Measurements from ENCODE around the gene IGFALS.

Gene IGFALS

GRCh38 chr16:1793578-1794220 is at the start of gene IGFALS:
Gene IGFALS, minus strand, starts transcription at chr16:1793705. Its CDS starts 53 bp downstream, at chr16:1793652.
- H3K4me3 ChIP-seq (ENCODE audit: low read depth, low read length) = no peak within 1 kb of the TSS
- TF ChIP-seq CTCF (IDR thresholded peaks at IDR 0.05; ENCODE audit: low read depth, low read length) = no peak

GRCh38 chr16:1839554-1839953 is 46.0 kb upstream of the IGFALS start:
- TF ChIP-seq CTCF (IDR thresholded peaks at IDR 0.05; ENCODE audit: low read depth, low read length) = no peak
- H3K4me3 ChIP-seq (ENCODE audit: low read depth, low read length) = no peak overlapping the region

DNA sequence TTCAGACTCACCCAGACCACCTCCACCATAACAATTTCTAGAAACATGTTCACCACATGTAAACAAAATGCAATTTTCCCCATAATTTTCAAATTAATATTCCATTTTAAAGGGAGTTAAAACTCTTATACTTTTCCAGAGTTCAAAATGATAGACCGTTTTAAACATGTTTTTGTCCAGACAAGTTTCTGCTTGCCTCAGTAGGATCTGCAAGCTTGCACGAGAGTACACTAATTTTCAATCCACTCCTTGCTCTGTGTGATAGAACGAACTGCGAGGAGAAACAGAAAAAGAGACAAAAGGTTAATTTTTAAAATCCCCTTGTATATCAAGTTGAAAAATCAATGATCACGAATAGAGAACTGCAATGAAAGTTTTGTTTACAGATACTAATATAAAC is 40.6 kb upstream of the IGFALS start:
- H3K4me3 ChIP-seq (ENCODE audit: low read depth, low read length) = no peak overlapping the region
- no peak for TF ChIP-seq CTCF (IDR thresholded peaks at IDR 0.05; ENCODE audit: low read depth, low read length)

GRCh38 chr16:1832838-1833454 is 39.4 kb upstream of the IGFALS start:
- no peak overlapping the region for H3K4me3 ChIP-seq (ENCODE audit: low read depth, low read length)
- no peak for TF ChIP-seq CTCF (IDR thresholded peaks at IDR 0.05; ENCODE audit: low read depth, low read length)

GRCh38 chr16:1831186-1832075 is 37.9 kb upstream of the IGFALS start:
- H3K4me3 ChIP-seq (ENCODE audit: low read depth, low read length) = no peak overlapping the region
- no peak for TF ChIP-seq CTCF (IDR thresholded peaks at IDR 0.05; ENCODE audit: low read depth, low read length)

DNA sequence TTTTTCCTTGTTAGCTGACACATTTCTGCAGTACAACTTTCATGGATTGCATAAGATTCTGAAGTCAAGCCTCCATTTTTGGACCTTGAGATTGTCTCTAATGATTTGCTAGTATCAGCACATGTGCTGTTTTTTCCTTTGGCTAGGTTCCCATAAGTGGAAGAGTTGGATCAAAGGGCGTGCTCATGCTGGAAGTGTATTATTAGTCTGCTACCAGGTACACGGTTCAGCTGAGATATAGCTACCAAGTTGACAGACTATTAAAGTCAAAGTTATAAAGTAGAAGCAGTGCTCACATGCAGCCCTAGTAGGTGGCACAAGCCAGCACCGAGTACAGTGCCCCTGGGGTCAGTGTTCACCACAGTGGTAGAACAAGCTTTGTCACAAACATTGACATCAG is 36.7 kb upstream of the IGFALS start:
- no peak overlapping the region for H3K4me3 ChIP-seq (ENCODE audit: low read depth, low read length)
- no peak for TF ChIP-seq CTCF (IDR thresholded peaks at IDR 0.05; ENCODE audit: low read depth, low read length)
